Progenitor cell of endocrine pancreas (in vitro differentiated cells): ENCODE measurements around the gene LAMA2. TPM values are rescaled to one million over a fixed set of nuclear protein-coding genes. Genes with fewer than 3 reads are reported as not detected.

Source experiments
- DNase-seq: peaks from one replicate; pipeline ENCODE4 v3.0.0; 2021; ENCODE audit warnings: low spot score; ENCODE audit not compliant: unreplicated experiment
- H3K27ac Mint-ChIP-seq: 2 replicates; pipeline ENCODE4 v1.8.0; 2021; ENCODE audit warnings: mild to moderate bottlenecking, moderate library complexity, mixed read lengths
- H3K27me3 Mint-ChIP-seq: 2 replicates; pipeline ENCODE4 v1.8.0; 2021; ENCODE audit warnings: mixed read lengths
- H3K36me3 Mint-ChIP-seq: 2 replicates; pipeline ENCODE4 v1.8.0; 2022; ENCODE audit warnings: mixed read lengths; ENCODE audit not compliant: insufficient read depth
- H3K4me1 Mint-ChIP-seq: 2 replicates; pipeline ENCODE4 v1.8.0; 2021; ENCODE audit warnings: low read depth, mixed read lengths
- H3K4me3 Mint-ChIP-seq: 2 replicates; pipeline ENCODE4 v1.8.0; 2021; ENCODE audit warnings: low read depth, mild to moderate bottlenecking, moderate library complexity, mixed read lengths
- H3K9me3 Mint-ChIP-seq: 2 replicates; pipeline ENCODE4 v1.8.0; 2021; ENCODE audit warnings: low read depth, mixed read lengths
- total RNA-seq: library from RNA; stranded (reverse); gene quantifications from 2 replicates; pipeline ENCODE4 v1.2.1, GENCODE V29; 2021
- TF ChIP-seq, protein P1 (sequence below): fragments of 200-600 bp; sonication (generic); IDR thresholded peaks from one replicate; pipeline ENCODE4 v1.5.0; 2021; ENCODE audit warnings: antibody characterized with exemption, mild to moderate bottlenecking; ENCODE audit not compliant: unreplicated experiment

LAMA2 gene
- total RNA-seq, 1 donor from 2014 or later, result 0.22 TPM

DNA sequence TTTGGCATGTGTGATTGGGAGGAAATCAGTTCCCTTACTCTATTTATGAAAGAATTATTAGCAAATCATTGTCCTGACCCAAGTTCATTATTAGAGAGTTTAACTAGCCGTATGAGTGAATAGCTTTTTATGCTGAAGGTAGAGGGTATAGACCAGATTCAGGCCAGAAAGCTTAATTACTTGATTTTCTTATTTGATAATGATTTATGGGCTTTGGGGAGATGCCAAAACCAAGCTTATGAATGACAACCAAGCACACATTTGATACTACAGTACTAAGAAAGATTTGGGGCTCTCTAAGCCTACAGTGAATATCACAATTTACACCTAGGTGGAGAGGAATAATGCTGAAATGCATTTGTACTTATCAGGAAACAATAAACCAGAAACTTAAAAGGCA is 633.8 kb downstream of the LAMA2 start:
- DNase-seq, result no peak
- Mint-ChIP-seq H3K36me3 (peaks cover 5% of the 10 kb centered on the region), H3K4me1 (no peaks in the 10 kb centered on the region), H3K27me3 (no peaks in the 10 kb centered on the region), H3K27ac (no peak overlapping the region), H3K9me3 (no peaks in the 10 kb centered on the region), H3K4me3 (no peak overlapping the region)
- TF ChIP-seq, protein P1, sequence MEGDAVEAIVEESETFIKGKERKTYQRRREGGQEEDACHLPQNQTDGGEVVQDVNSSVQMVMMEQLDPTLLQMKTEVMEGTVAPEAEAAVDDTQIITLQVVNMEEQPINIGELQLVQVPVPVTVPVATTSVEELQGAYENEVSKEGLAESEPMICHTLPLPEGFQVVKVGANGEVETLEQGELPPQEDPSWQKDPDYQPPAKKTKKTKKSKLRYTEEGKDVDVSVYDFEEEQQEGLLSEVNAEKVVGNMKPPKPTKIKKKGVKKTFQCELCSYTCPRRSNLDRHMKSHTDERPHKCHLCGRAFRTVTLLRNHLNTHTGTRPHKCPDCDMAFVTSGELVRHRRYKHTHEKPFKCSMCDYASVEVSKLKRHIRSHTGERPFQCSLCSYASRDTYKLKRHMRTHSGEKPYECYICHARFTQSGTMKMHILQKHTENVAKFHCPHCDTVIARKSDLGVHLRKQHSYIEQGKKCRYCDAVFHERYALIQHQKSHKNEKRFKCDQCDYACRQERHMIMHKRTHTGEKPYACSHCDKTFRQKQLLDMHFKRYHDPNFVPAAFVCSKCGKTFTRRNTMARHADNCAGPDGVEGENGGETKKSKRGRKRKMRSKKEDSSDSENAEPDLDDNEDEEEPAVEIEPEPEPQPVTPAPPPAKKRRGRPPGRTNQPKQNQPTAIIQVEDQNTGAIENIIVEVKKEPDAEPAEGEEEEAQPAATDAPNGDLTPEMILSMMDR, result no peak

- Mint-ChIP-seq H3K4me1 (no peaks in the 10 kb centered on the region), H3K4me3 (no peak overlapping the region), H3K27me3 (no peaks in the 10 kb centered on the region), H3K9me3 (no peaks in the 10 kb centered on the region), H3K27ac (no peak overlapping the region), H3K36me3 (peaks cover 5% of the 10 kb centered on the region)
- DNase-seq, result no peak
- TF ChIP-seq, protein P1, result no peak
Measured at GRCh38 chr6:129517288-129517687, 634.4 kb downstream of the LAMA2 start.

- H3K36me3 Mint-ChIP-seq, result peaks cover 4% of the 10 kb centered on the region
Measured at GRCh38 chr6:129519750-129520149, 636.8 kb downstream of the LAMA2 start.

DNA sequence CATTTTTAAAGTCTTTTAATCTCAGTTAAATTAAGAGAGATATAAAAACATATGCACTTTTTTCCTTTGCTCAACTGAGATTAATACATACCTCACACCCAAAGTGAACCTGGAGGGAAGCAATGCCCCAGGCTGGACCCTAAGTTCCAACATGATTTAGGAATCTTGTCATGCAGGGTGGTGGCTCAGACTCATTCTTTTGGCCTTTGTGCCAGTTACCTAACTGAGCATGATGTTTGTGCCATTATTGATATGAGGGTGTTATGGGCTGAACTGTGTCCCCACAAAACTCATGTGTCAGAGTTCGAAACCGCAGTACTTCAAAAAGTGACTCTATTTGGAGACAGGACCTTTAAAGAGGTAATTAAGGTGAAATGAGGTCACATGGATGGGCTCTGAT is 639.0 kb downstream of the LAMA2 start:
- Mint-ChIP-seq H3K9me3 (no peaks in the 10 kb centered on the region), H3K4me1 (peaks cover 9% of the 10 kb centered on the region), H3K4me3 (no peak overlapping the region), H3K27me3 (no peaks in the 10 kb centered on the region), H3K36me3 (peaks cover 4% of the 10 kb centered on the region), H3K27ac (no peak overlapping the region)
- TF ChIP-seq, protein P1, result no peak
- no peak for DNase-seq

More at GRCh38 chr6:129519750-129520149, 636.8 kb downstream of the LAMA2 start:
- TF ChIP-seq, protein P1, result no peak
- no peaks in the 10 kb centered on the region for H3K27me3 Mint-ChIP-seq
- H3K4me3 Mint-ChIP-seq, result no peak overlapping the region
- no peak overlapping the region for H3K27ac Mint-ChIP-seq
- H3K9me3 Mint-ChIP-seq, result no peaks in the 10 kb centered on the region
- no peak for DNase-seq
- peaks cover 9% of the 10 kb centered on the region for H3K4me1 Mint-ChIP-seq

- Mint-ChIP-seq H3K27ac (no peak overlapping the region), H3K4me1 (peaks cover 9% of the 10 kb centered on the region), H3K27me3 (no peaks in the 10 kb centered on the region), H3K36me3 (peaks cover 4% of the 10 kb centered on the region), H3K4me3 (no peak overlapping the region), H3K9me3 (no peaks in the 10 kb centered on the region)
- TF ChIP-seq, protein P1, result no peak
- DNase-seq, result no peak
Measured at GRCh38 chr6:129523816-129524215, 640.9 kb downstream of the LAMA2 start.
